HCT116 (cell line): Measurements from ENCODE around the gene SPTB. TPM values are rescaled to one million over a fixed set of nuclear protein-coding genes. Genes with fewer than 3 reads are reported as not detected.

Experiments used
- ATAC-seq: fragments of 200-7000 bp; cut with Tn5 transposase; 2 replicates; pipeline ENCODE4 v1.9.1; 2020; ENCODE audit warnings: mild to moderate bottlenecking, moderate library complexity
- BruUV-seq: library from RNA; stranded (reverse); fragments of 400-500 nt; replicated peaks from 2 replicates; lab custom pipeline; 2021; lab: Mats Ljungman, UMichigan
- CTCF ChIA-PET: fragments of 300-600 bp; sonication (Branson Sonifier 250); formaldehyde crosslinking; loops from one replicate; lab custom pipeline; 2021; ENCODE audit warnings: antibody characterized with exemption; lab: Charles Lee
- POLR2A ChIA-PET: fragments of 300-600, 350-600 bp; sonication (Branson Sonifier 250); formaldehyde crosslinking; loops from one replicate; lab custom pipeline; 2021; ENCODE audit warnings: antibody characterized with exemption; lab: Charles Lee
- RAD21 ChIA-PET, 2 experiments: fragments of 300-600 bp; sonication (Branson Sonifier 250); formaldehyde crosslinking; loops; one replicate each; lab custom pipeline; 2023; ENCODE audit warnings: low total read pairs in 2 of 2; ENCODE audit not compliant: uncharacterized antibody in 2 of 2, unreplicated experiment in 2 of 2, low non-redundant PET in 1 of 2; lab: Charles Lee
- DNase-seq: peaks from one replicate; pipeline ENCODE4 v3.0.0-alpha.2; 2010; ENCODE audit warnings: low read depth, low spot score
- H2AFZ ChIP-seq: fragments of 200-600 bp; shearing (Covaris generic), sonication (generic); 2 replicates; pipeline ENCODE4 v1.6.1; 2017; ENCODE audit warnings: low read depth, mixed run types, mixed read lengths, antibody characterized with exemption, low read length; ENCODE audit not compliant: poor library complexity, severe bottlenecking
- H3K27ac ChIP-seq: 2 replicates; pipeline ENCODE4 v1.5.1; 2012; ENCODE audit warnings: low read depth, low read length
- H3K27me3 ChIP-seq: fragments of 200-600 bp; sonication (generic); 2 replicates; pipeline ENCODE4 v1.6.1; 2016; ENCODE audit warnings: mixed run types, low read length, mixed read lengths; ENCODE audit not compliant: insufficient read depth
- H3K36me3 ChIP-seq, 2 experiments: fragments of 200-500 bp in 1 of 2; fragments of 200-600 bp in 1 of 2; sonication (Bioruptor generic) in 1 of 2; sonication (generic) in 1 of 2; 2 replicates each; pipeline versions ENCODE4 v1.5.1 to v1.6.1; 2014 to 2016; ENCODE audit warnings: low read length in 2 of 2, inconsistent platforms in 1 of 2, mixed read lengths in 1 of 2, mixed run types in 1 of 2; ENCODE audit not compliant: insufficient read depth in 2 of 2, control insufficient read depth in 1 of 2
- H3K4me1 ChIP-seq, 2 experiments: fragments of 200-600 bp in 1 of 2; sonication (generic) in 1 of 2; 2 replicates each; pipeline versions ENCODE4 v1.5.1 to v1.6.1; 2012 to 2017; ENCODE audit warnings: low read length in 2 of 2, inconsistent platforms in 1 of 2, mild to moderate bottlenecking in 1 of 2, mixed read lengths in 1 of 2, mixed run types in 1 of 2, moderate library complexity in 1 of 2; ENCODE audit not compliant: insufficient read depth in 2 of 2, control insufficient read depth in 1 of 2
- H3K4me2 ChIP-seq: fragments of 200-600 bp; sonication (generic); 2 replicates; pipeline ENCODE4 v1.6.1; 2017; ENCODE audit warnings: mixed run types, low read length, mixed read lengths
- H3K4me3 ChIP-seq, 2 experiments: fragments of 200-600 bp in 1 of 2; sonication (generic) in 1 of 2; replicated peaks in 1 of 2; 2 replicates each; pipeline ENCODE4 v1.5.1; 2011 to 2016; ENCODE audit warnings: low read length in 2 of 2, control low read depth in 1 of 2, low read depth in 1 of 2, mild to moderate bottlenecking in 1 of 2, mixed read lengths in 1 of 2, mixed run types in 1 of 2
- H3K79me2 ChIP-seq: fragments of 200-600 bp; sonication (generic); 2 replicates; pipeline ENCODE4 v1.6.1; 2017; ENCODE audit warnings: mild to moderate bottlenecking, mixed run types, low read length, moderate library complexity, mixed read lengths; ENCODE audit not compliant: insufficient read depth
- H3K9ac ChIP-seq: fragments of 200-600 bp; sonication (generic); 2 replicates; pipeline ENCODE4 v1.6.1; 2016; ENCODE audit warnings: low read length, mixed read lengths
- H3K9me2 ChIP-seq: fragments of 200-600 bp; sonication (generic), shearing (Covaris generic); 2 replicates; pipeline ENCODE4 v1.6.1; 2017; ENCODE audit warnings: mixed run types, mild to moderate bottlenecking, moderate library complexity; ENCODE audit not compliant: insufficient read depth
- H3K9me3 ChIP-seq, 2 experiments: fragments of 200-500 bp in 1 of 2; fragments of 200-600 bp in 1 of 2; sonication (Bioruptor generic) in 1 of 2; sonication (generic) in 1 of 2; 2 replicates each; pipeline ENCODE4 v1.6.1; 2014 to 2017; ENCODE audit warnings: low read length in 2 of 2, mixed read lengths in 2 of 2, inconsistent platforms in 1 of 2, low read depth in 1 of 2, mild to moderate bottlenecking in 1 of 2, mixed run types in 1 of 2, moderate library complexity in 1 of 2; ENCODE audit not compliant: control insufficient read depth in 1 of 2, insufficient read depth in 1 of 2
- H4K20me1 ChIP-seq: fragments of 200-600 bp; sonication (generic), shearing (Covaris generic); 2 replicates; pipeline ENCODE4 v1.6.1; 2017; ENCODE audit warnings: mixed run types, mild to moderate bottlenecking, moderate library complexity; ENCODE audit not compliant: insufficient read depth
- ATF3 ChIP-seq: IDR thresholded peaks from 2 replicates; pipeline ENCODE4 v1.6.1; 2012
- CBX3 ChIP-seq: IDR thresholded peaks from 2 replicates; pipeline ENCODE4 v1.6.1; 2012; ENCODE audit warnings: low read depth
- EGR1 ChIP-seq: IDR thresholded peaks from 2 replicates; pipeline ENCODE4 v1.6.1; 2012; ENCODE audit warnings: low read depth
- ELF1 ChIP-seq: IDR thresholded peaks from 2 replicates; pipeline ENCODE4 v1.6.1; 2012; ENCODE audit warnings: low read depth, borderline replicate concordance
- EZH2 ChIP-seq: fragments of 200-600 bp; sonication (generic); IDR thresholded peaks from 2 replicates; pipeline ENCODE4 v1.6.1; 2017; ENCODE audit warnings: antibody characterized with exemption, mixed run types
- EZH2phosphoT487 ChIP-seq: fragments of 200-600 bp; IDR thresholded peaks from 2 replicates; pipeline ENCODE4 v1.6.1; 2018; ENCODE audit warnings: antibody characterized with exemption, borderline replicate concordance
- FOSL1 ChIP-seq: IDR thresholded peaks from 2 replicates; pipeline ENCODE4 v1.6.1; 2012; ENCODE audit warnings: low read depth
- POLR2A ChIP-seq: IDR thresholded peaks from 2 replicates; pipeline ENCODE4 v1.7.0; 2011; ENCODE audit warnings: borderline replicate concordance; ENCODE audit not compliant: insufficient read depth, insufficient read length; ENCODE audit errors: extremely low read depth
- POLR2AphosphoS5 ChIP-seq: IDR thresholded peaks from 2 replicates; pipeline ENCODE4 v1.6.1; 2011; ENCODE audit warnings: mild to moderate bottlenecking, low read depth, low read length, moderate library complexity
- RAD21 ChIP-seq: IDR thresholded peaks from 2 replicates; pipeline ENCODE4 v1.6.1; 2012; ENCODE audit warnings: low read depth, mild to moderate bottlenecking
- REST ChIP-seq: IDR thresholded peaks from 2 replicates; pipeline ENCODE4 v1.6.1; 2012; ENCODE audit warnings: low read depth
- SIN3A ChIP-seq: IDR thresholded peaks from 2 replicates; pipeline ENCODE4 v1.6.1; 2012; ENCODE audit warnings: low read depth
- SP1 ChIP-seq: IDR thresholded peaks from 2 replicates; pipeline ENCODE4 v1.6.1; 2012; ENCODE audit warnings: low read depth
- SRF ChIP-seq: IDR thresholded peaks from 2 replicates; pipeline ENCODE4 v1.6.1; 2012; ENCODE audit warnings: low read depth
- YY1 ChIP-seq: IDR thresholded peaks from 2 replicates; pipeline ENCODE4 v1.6.1; 2011; ENCODE audit warnings: low read length, low read depth, moderate library complexity, mild to moderate bottlenecking; ENCODE audit not compliant: insufficient replicate concordance; ENCODE audit errors: extremely low read depth
- ZFX ChIP-seq: fragments of 450-650 bp; IDR thresholded peaks from 2 replicates; pipeline ENCODE4 v1.6.1; 2017
- ZNF274 ChIP-seq: fragments of 200-500 bp; sonication (Bioruptor generic); IDR thresholded peaks from 2 replicates; pipeline ENCODE4 v1.6.1; 2014; ENCODE audit warnings: mild to moderate bottlenecking, low read depth, low read length, inconsistent platforms
- intact Hi-C: fragments of 100-400 bp; cut with micrococcal nuclease; formaldehyde crosslinking; loops from 2 replicates; pipeline ENCODE4 v1.10.0; 2022
- total RNA-seq: library from RNA; stranded (reverse); gene quantifications from one replicate; pipeline ENCODE4 v1.2.1, GENCODE V29; 2021; ENCODE audit not compliant: unreplicated experiment
- TF ChIP-seq, protein P1 (sequence below), 3 experiments: fragments of 200-600 bp in 1 of 3; sonication (generic) in 1 of 3; IDR thresholded peaks in 2 of 3; conservative IDR thresholded peaks in 1 of 3; 2 replicates each; pipeline ENCODE4 v1.5.1; 2012 to 2017; ENCODE audit warnings: low read depth in 2 of 3, low read length in 2 of 3, antibody characterized with exemption in 1 of 3, borderline replicate concordance in 1 of 3, control low read depth in 1 of 3, mild to moderate bottlenecking in 1 of 3, mixed read lengths in 1 of 3, mixed run types in 1 of 3, moderate library complexity in 1 of 3; ENCODE audit not compliant: insufficient read depth in 1 of 3

The SPTB gene
- total RNA-seq, 1 experiment from 2014 or later, result 4.2 TPM

- Histone ChIP-seq H3K79me2 (no peaks in the 10 kb centered on the region), H3K36me3 (no peaks in the 10 kb centered on the region), H3K27me3 (no peaks in the 10 kb centered on the region), H3K9ac (no peak overlapping the region), H3K9me3 (no peaks in the 10 kb centered on the region), H2AFZ (no peak overlapping the region), H3K4me2 (no peak overlapping the region), H4K20me1 (no peaks in the 10 kb centered on the region), H3K27ac (no peak overlapping the region), H3K9me2 (no peaks in the 10 kb centered on the region), H3K4me1 (peaks cover 2 to 11% of the 10 kb centered on the region in 2 experiments; a peak in 2 of 4 replicates), H3K4me3 (no peak overlapping the region)
- POLR2A ChIA-PET, result no interaction called here
- BruUV-seq, result no TSS peak
- CTCF ChIA-PET, result no interaction called here
- DNase-seq, result no peak
- intact Hi-C loops, result no loop called here
- RAD21 ChIA-PET, result no interaction called here
- TF ChIP-seq POLR2A (no peak), EZH2phosphoT487 (no peak), RAD21 (no peak), EZH2 (no peak), SRF (no peak), REST (no peak), SP1 (no peak), SIN3A (no peak), EGR1 (no peak), YY1 (no peak), ZNF274 (no peak), ZFX (no peak), ELF1 (no peak), POLR2AphosphoS5 (no peak), FOSL1 (no peak), ATF3 (no peak), CBX3 (no peak)
- TF ChIP-seq, protein P1, sequence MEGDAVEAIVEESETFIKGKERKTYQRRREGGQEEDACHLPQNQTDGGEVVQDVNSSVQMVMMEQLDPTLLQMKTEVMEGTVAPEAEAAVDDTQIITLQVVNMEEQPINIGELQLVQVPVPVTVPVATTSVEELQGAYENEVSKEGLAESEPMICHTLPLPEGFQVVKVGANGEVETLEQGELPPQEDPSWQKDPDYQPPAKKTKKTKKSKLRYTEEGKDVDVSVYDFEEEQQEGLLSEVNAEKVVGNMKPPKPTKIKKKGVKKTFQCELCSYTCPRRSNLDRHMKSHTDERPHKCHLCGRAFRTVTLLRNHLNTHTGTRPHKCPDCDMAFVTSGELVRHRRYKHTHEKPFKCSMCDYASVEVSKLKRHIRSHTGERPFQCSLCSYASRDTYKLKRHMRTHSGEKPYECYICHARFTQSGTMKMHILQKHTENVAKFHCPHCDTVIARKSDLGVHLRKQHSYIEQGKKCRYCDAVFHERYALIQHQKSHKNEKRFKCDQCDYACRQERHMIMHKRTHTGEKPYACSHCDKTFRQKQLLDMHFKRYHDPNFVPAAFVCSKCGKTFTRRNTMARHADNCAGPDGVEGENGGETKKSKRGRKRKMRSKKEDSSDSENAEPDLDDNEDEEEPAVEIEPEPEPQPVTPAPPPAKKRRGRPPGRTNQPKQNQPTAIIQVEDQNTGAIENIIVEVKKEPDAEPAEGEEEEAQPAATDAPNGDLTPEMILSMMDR (IDR thresholded peaks at IDR 0.05 in 2 of 3, conservative IDR thresholded peaks at IDR 0.05 in 1 of 3; ENCODE audit: borderline replicate concordance in 1 of 3, insufficient read depth in 1 of 3, low read depth in 2 of 3, low read length in 2 of 3), result no peak
- ATAC-seq, result no peak
Measured at GRCh38 chr14:64786296-64787149, 93.2 kb downstream of the SPTB start.
